Liver (tissue), 9 donors: Measurements from ENCODE around the gene TAS1R1. TPM values are rescaled to one million over a fixed set of nuclear protein-coding genes. Genes with fewer than 3 reads are reported as not detected.

Source experiments
- DNase-seq: peaks from one replicate; pipeline ENCODE4 v3.0.0-alpha.2; 2017; ENCODE audit warnings: low spot score
- H3K27ac ChIP-seq, 2 donors: one replicate each; pipeline ENCODE4 v1.7.0; 2013; ENCODE audit warnings: inconsistent platforms in 2 of 2, low read length in 2 of 2, control low read depth in 1 of 2, low read depth in 1 of 2, mild to moderate bottlenecking in 1 of 2
- H3K27me3 ChIP-seq, 4 donors: one replicate each; pipeline versions ENCODE4 v1.6.1 to v1.7.0; 2013; ENCODE audit warnings: low read length in 3 of 4, inconsistent platforms in 1 of 4, mild to moderate bottlenecking in 1 of 4, moderate library complexity in 1 of 4; ENCODE audit not compliant: control insufficient read depth in 4 of 4, insufficient read depth in 4 of 4
- H3K36me3 ChIP-seq, 4 donors: one replicate each; pipeline versions ENCODE4 v1.6.1 to v1.7.0; 2013; ENCODE audit warnings: low read length in 3 of 4, mild to moderate bottlenecking in 3 of 4, low read depth in 1 of 4, moderate library complexity in 1 of 4; ENCODE audit not compliant: control insufficient read depth in 4 of 4, insufficient read depth in 3 of 4
- H3K4me1 ChIP-seq, 4 donors: one replicate each; pipeline versions ENCODE4 v1.6.1 to v1.7.0; 2013; ENCODE audit warnings: low read length in 3 of 4, mild to moderate bottlenecking in 3 of 4, moderate library complexity in 1 of 4; ENCODE audit not compliant: control insufficient read depth in 4 of 4, insufficient read depth in 4 of 4
- H3K4me3 ChIP-seq, 3 donors: one replicate each; pipeline versions ENCODE4 v1.6.1 to v1.7.0; 2013; ENCODE audit warnings: low read length in 3 of 3, control low read depth in 1 of 3, low read depth in 1 of 3, mild to moderate bottlenecking in 1 of 3
- H3K9ac ChIP-seq, 2 donors: one replicate each; pipeline ENCODE4 v1.7.0; 2013; ENCODE audit warnings: low read length in 2 of 2, mild to moderate bottlenecking in 2 of 2, moderate library complexity in 2 of 2, control low read depth in 1 of 2, low read depth in 1 of 2
- H3K9me3 ChIP-seq, 4 donors: one replicate each; pipeline versions ENCODE4 v1.6.1 to v1.7.0; 2013; ENCODE audit warnings: low read length in 3 of 4; ENCODE audit not compliant: control insufficient read depth in 4 of 4
- ATF3 ChIP-seq: IDR thresholded peaks from 2 replicates; pipeline ENCODE4 v1.6.1; 2016; ENCODE audit warnings: antibody characterized with exemption
- CTCF ChIP-seq: fragments of 150-350 bp; IDR thresholded peaks from 2 replicates; pipeline ENCODE4 v1.5.1; 2017; ENCODE audit warnings: improper control_type of control experiment, low read depth, low read length; ENCODE audit not compliant: missing input control
- EGR1 ChIP-seq, 2 donors: IDR thresholded peaks; 2 replicates each; pipeline ENCODE4 v1.6.1; 2016 to 2018; ENCODE audit warnings: antibody characterized with exemption in 2 of 2, low read depth in 2 of 2
- FOXA1 ChIP-seq: IDR thresholded peaks from 2 replicates; pipeline ENCODE4 v1.6.1; 2016; ENCODE audit warnings: antibody characterized with exemption
- GABPA ChIP-seq, 2 donors: IDR thresholded peaks in 1 of 2; conservative IDR thresholded peaks in 1 of 2; 2 replicates each; pipeline ENCODE4 v1.6.1; 2016; ENCODE audit warnings: antibody characterized with exemption in 2 of 2, mild to moderate bottlenecking in 1 of 2, moderate library complexity in 1 of 2
- HNF4G ChIP-seq: IDR thresholded peaks from 2 replicates; pipeline ENCODE4 v1.6.1; 2016; ENCODE audit warnings: antibody characterized with exemption
- JUND ChIP-seq, 2 donors: IDR thresholded peaks; 2 replicates each; pipeline ENCODE4 v1.6.1; 2016; ENCODE audit warnings: antibody characterized with exemption in 2 of 2
- MAX ChIP-seq: IDR thresholded peaks from 2 replicates; pipeline ENCODE4 v1.6.1; 2016; ENCODE audit warnings: antibody characterized with exemption
- NR2F2 ChIP-seq: IDR thresholded peaks from 2 replicates; pipeline ENCODE4 v1.6.1; 2016; ENCODE audit warnings: antibody characterized with exemption
- REST ChIP-seq: IDR thresholded peaks from 2 replicates; pipeline ENCODE4 v1.6.1; 2016; ENCODE audit warnings: antibody characterized with exemption, mild to moderate bottlenecking
- RXRA ChIP-seq, 2 donors: IDR thresholded peaks; 2 replicates each; pipeline ENCODE4 v1.6.1; 2017 to 2018; ENCODE audit warnings: antibody characterized with exemption in 2 of 2, mild to moderate bottlenecking in 1 of 2
- TAF1 ChIP-seq: conservative IDR thresholded peaks from 2 replicates; pipeline ENCODE4 v1.6.1; 2016; ENCODE audit warnings: antibody characterized with exemption, mild to moderate bottlenecking
- YY1 ChIP-seq: IDR thresholded peaks from 2 replicates; pipeline ENCODE4 v1.6.1; 2016; ENCODE audit warnings: antibody characterized with exemption, mild to moderate bottlenecking
- ZBTB33 ChIP-seq: IDR thresholded peaks from 2 replicates; pipeline ENCODE4 v1.6.1; 2016; ENCODE audit warnings: antibody characterized with exemption
- WGBS: extraction: QIAGEN DNeasy Blood & Tissue Kit; methylation state at CpG from one replicate; pipeline ENCODE4 v1.1.7; 2013; 5-methylcytosine and 5-hydroxymethylcytosine counted together
- polyA plus RNA-seq, 2 donors: library from polyadenylated mRNA; stranded (reverse) in 1 of 2; unstranded in 1 of 2; fragments of 200-250 nt in 1 of 2; fragments of >200 nt in 1 of 2; fragmentation: Nextera tagmentation in 1 of 2; extraction: Ambion mirVana in 1 of 2; gene quantifications; one replicate each; pipeline versions ENCODE4 v1.2.1 to v1.2.3, GENCODE V29; 2013 to 2015
- total RNA-seq, 2 donors: library from RNA; depleted of rRNA; stranded (reverse); fragments of >200 nt; gene quantifications; one replicate each; pipeline ENCODE4 v1.2.3, GENCODE V29; 2014
- donor health status: healthy.
- donor health status: healthy.
- donor health status: healthy.
- donor health status: healthy.
- donor health status: healthy.

TAS1R1 gene
- total and polyA plus RNA-seq, 4 donors, result not detected

GRCh38 chr1:6592441-6592840 lies 37.3 kb downstream of the TAS1R1 start:
- Histone ChIP-seq H3K4me1 (peaks cover 0 to 17% (median 5%) of the 10 kb centered on the region in 4 donors), H3K27ac (no peak overlapping the region), H3K9me3 (no peaks in the 10 kb centered on the region), H3K9ac (no peak overlapping the region), H3K36me3 (peaks cover 25 to 80% (median 49%) of the 10 kb centered on the region in 4 donors), H3K27me3 (no peaks in the 10 kb centered on the region), H3K4me3 (no peak overlapping the region)
- no peak for TF ChIP-seq CTCF
- TF ChIP-seq JUND (IDR thresholded peaks at IDR 0.05), result no peak
- no peak for TF ChIP-seq GABPA (IDR thresholded peaks at IDR 0.05 in 1 of 2, conservative IDR thresholded peaks at IDR 0.05 in 1 of 2)
- no peak for TF ChIP-seq NR2F2
- no peak for TF ChIP-seq ATF3
- no peak for TF ChIP-seq MAX
- no peak for TF ChIP-seq ZBTB33
- no peak for TF ChIP-seq EGR1 (IDR thresholded peaks at IDR 0.05; ENCODE audit: low read depth in 2 of 2)
- TF ChIP-seq RXRA (IDR thresholded peaks at IDR 0.05), result no peak
- TF ChIP-seq TAF1, result no peak
- TF ChIP-seq REST, result no peak
- no peak for TF ChIP-seq HNF4G
- WGBS, result 45% methylated on average over 5 of the region's 5 CpGs
- no peak for DNase-seq

GRCh38 chr1:6592865-6593593 lies 37.9 kb downstream of the TAS1R1 start:
- no peaks in the 10 kb centered on the region for H3K9me3 ChIP-seq
- WGBS, result 95% methylated on average over 38 of the region's 38 CpGs
- H3K4me1 ChIP-seq, result peaks cover 0 to 17% (median 10%) of the 10 kb centered on the region in 4 donors
- no peak overlapping the region for H3K27ac ChIP-seq
- no peak overlapping the region for H3K9ac ChIP-seq
- H3K36me3 ChIP-seq, result peaks cover 28 to 79% (median 50%) of the 10 kb centered on the region in 4 donors
- no peak for TF ChIP-seq CTCF
- TF ChIP-seq JUND (IDR thresholded peaks at IDR 0.05), result no peak
- no peak for TF ChIP-seq HNF4G
- TF ChIP-seq FOXA1, result no peak
- no peak for TF ChIP-seq ATF3
- no peak for TF ChIP-seq MAX
- no peak for TF ChIP-seq YY1
- H3K4me3 ChIP-seq, result no peak overlapping the region
- no peaks in the 10 kb centered on the region for H3K27me3 ChIP-seq
- no peak for DNase-seq
